MCF 10A (cell line): ENCODE data around the gene ACVR2B. TPM values are rescaled to one million over a fixed set of nuclear protein-coding genes. Genes with fewer than 3 reads are reported as not detected.

Experiments used
- BruUV-seq: library from RNA; stranded (reverse); fragments of 400-500 nt; replicated peaks from 2 replicates; lab custom pipeline; 2021; lab: Mats Ljungman, UMichigan
- CTCF ChIA-PET: fragments of 300-600 bp; sonication (Branson Sonifier 250); formaldehyde crosslinking; extraction: SDS; loops from one replicate; lab custom pipeline; 2021; ENCODE audit warnings: antibody characterized with exemption, inconsistent platforms; lab: Yijun Ruan, JAX
- POLR2A ChIA-PET: fragments of 300-600, 350-650 bp; sonication (Branson Sonifier 250); formaldehyde crosslinking; extraction: SDS; loops from one replicate; lab custom pipeline; 2020; ENCODE audit warnings: antibody characterized with exemption, inconsistent platforms; lab: Yijun Ruan, JAX
- DNase-seq: peaks from one replicate; pipeline ENCODE4 v3.0.0-alpha.2; 2018; ENCODE audit not compliant: unreplicated experiment
- H3K27ac Mint-ChIP-seq: one replicate; pipeline ENCODE4 v1.8.0; 2022; ENCODE audit warnings: mild to moderate bottlenecking, low read depth, mixed read lengths; ENCODE audit not compliant: unreplicated experiment
- H3K27me3 Mint-ChIP-seq: one replicate; pipeline ENCODE4 v1.8.0; 2022; ENCODE audit warnings: mixed read lengths; ENCODE audit not compliant: insufficient read depth, unreplicated experiment
- H3K36me3 Mint-ChIP-seq: one replicate; pipeline ENCODE4 v1.8.0; 2022; ENCODE audit warnings: mild to moderate bottlenecking, moderate library complexity, mixed read lengths; ENCODE audit not compliant: insufficient read depth, unreplicated experiment
- H3K4me1 Mint-ChIP-seq: one replicate; pipeline ENCODE4 v1.8.0; 2022; ENCODE audit warnings: mixed read lengths; ENCODE audit not compliant: insufficient read depth, unreplicated experiment
- H3K4me3 Mint-ChIP-seq: one replicate; pipeline ENCODE4 v1.8.0; 2022; ENCODE audit warnings: mild to moderate bottlenecking, moderate library complexity, mixed read lengths; ENCODE audit not compliant: unreplicated experiment
- H3K9me3 Mint-ChIP-seq: one replicate; pipeline ENCODE4 v1.8.0; 2022; ENCODE audit warnings: mixed read lengths; ENCODE audit not compliant: unreplicated experiment
- intact Hi-C: fragments of 100-400 bp; cut with micrococcal nuclease; formaldehyde crosslinking; loops from 2 replicates; pipeline ENCODE4 v1.14.1; 2022
- total RNA-seq: library from RNA; stranded (reverse); gene quantifications from 2 replicates; pipeline ENCODE4 v1.2.3, GENCODE V29; 2022
- TF ChIP-seq, protein P1 (sequence below): fragments of 200-600 bp; IDR thresholded peaks from one replicate; pipeline ENCODE4 v1.8.0; 2022; ENCODE audit warnings: antibody characterized with exemption, mild to moderate bottlenecking; ENCODE audit not compliant: unreplicated experiment

The ACVR2B gene
- total RNA-seq, 1 experiment from 2014 or later: 3.6 TPM

DNA sequence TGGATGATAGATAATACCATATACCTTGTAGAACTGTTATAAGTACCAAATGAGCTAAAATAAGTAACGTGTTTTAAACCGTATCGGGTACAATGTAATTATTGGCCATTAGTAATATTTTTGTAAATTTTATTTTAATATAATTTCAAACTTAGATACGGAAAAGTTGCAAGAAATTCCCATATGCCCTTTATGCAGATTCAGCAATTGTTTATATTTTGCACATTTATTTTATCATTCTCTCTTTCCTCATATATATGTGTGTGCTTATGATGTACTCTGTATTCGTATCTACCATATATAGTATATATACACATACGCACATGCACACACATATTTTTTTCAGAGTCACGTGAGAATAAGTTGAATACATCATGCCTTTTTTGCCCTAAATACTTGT lies 80.9 kb downstream of the ACVR2B start:
- no peak for DNase-seq
- no TSS peak for BruUV-seq
- H3K27ac Mint-ChIP-seq: no peak overlapping the region
- ChIA-PET POLR2A (no interaction called here), CTCF (interaction anchor here (1.2 to 1.5 kb wide), 2 partner anchors 14 to 122 kb away, joined by 3 read pairs; no protein-coding TSS in a partner anchor)
- intact Hi-C loops: no loop called here
- no peak overlapping the region for H3K4me3 Mint-ChIP-seq
- no peaks in the 10 kb centered on the region for H3K27me3 Mint-ChIP-seq
- TF ChIP-seq, protein P1, sequence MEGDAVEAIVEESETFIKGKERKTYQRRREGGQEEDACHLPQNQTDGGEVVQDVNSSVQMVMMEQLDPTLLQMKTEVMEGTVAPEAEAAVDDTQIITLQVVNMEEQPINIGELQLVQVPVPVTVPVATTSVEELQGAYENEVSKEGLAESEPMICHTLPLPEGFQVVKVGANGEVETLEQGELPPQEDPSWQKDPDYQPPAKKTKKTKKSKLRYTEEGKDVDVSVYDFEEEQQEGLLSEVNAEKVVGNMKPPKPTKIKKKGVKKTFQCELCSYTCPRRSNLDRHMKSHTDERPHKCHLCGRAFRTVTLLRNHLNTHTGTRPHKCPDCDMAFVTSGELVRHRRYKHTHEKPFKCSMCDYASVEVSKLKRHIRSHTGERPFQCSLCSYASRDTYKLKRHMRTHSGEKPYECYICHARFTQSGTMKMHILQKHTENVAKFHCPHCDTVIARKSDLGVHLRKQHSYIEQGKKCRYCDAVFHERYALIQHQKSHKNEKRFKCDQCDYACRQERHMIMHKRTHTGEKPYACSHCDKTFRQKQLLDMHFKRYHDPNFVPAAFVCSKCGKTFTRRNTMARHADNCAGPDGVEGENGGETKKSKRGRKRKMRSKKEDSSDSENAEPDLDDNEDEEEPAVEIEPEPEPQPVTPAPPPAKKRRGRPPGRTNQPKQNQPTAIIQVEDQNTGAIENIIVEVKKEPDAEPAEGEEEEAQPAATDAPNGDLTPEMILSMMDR: no peak
- H3K4me1 Mint-ChIP-seq: no peaks in the 10 kb centered on the region
- H3K36me3 Mint-ChIP-seq: peaks cover 5% of the 10 kb centered on the region
- H3K9me3 Mint-ChIP-seq: peaks cover 13% of the 10 kb centered on the region

DNA sequence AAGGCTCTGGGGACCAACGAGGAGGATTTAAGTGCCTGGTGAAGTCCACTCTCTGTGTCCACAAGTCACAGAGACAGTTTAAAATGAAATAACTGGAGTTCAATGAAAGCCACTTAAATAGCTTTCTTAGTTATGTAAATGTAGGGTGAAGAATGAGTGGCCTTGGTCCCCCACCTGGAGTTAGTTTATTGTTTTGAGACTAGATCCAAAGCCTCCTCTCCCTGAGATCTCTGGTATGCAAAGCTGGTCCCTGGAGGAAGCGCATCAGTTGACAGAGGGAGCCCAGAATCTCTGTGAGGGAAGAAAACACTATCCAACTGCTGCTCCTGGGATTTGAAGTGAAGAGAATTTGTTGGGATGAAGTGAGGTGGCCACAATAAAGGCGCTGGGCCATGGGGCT lies 83.0 kb downstream of the ACVR2B start:
- POLR2A ChIA-PET: no interaction called here
- no peak overlapping the region for H3K4me3 Mint-ChIP-seq

DNA sequence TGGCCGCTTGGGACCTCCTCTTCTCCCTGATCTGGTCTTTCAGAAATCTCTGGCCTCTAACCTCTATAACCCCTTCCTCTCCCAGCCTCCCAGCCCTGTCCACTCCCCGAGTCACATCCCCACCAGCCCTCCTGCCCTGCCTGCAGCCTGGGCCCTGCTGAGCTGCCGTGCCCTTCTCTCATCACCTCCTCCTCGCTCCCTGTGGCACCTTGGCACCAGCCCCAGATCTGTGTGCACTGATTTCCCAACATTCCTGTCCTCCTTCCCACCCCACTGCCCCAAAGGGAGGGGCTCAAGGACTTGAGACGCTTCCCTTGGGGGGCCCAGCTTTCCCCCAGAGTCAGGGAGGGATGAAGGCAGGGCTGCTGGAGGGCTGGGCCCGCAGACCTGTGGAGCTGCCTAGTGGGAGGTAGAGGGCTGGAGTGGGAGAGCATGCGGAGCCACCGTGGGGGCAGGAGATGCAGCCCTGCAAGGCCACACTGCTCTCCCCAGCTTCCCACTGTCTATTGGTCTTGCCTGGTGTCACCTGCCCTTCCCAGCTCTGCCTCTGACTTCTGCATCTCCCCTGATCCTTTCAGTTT lies 85.2 kb downstream of the ACVR2B start:
- Mint-ChIP-seq H3K27me3 (no peaks in the 10 kb centered on the region), H3K4me1 (no peaks in the 10 kb centered on the region), H3K4me3 (no peak overlapping the region), H3K27ac (no peak overlapping the region), H3K9me3 (peaks cover 13% of the 10 kb centered on the region), H3K36me3 (no peaks in the 10 kb centered on the region)
- ChIA-PET POLR2A (no interaction called here), CTCF (interaction anchor here (0.6 to 5.2 kb wide), 3 partner anchors 18 to 462 kb away, joined by 3 to 37 read pairs (median 3); no protein-coding TSS in a partner anchor)
- TF ChIP-seq, protein P1: no peak
- intact Hi-C loops: no loop called here
- DNase-seq: no peak
- no TSS peak for BruUV-seq

More for the DNA sequence above, 83.0 kb downstream of the ACVR2B start:
- CTCF ChIA-PET: interaction anchor here (0.6 to 5.2 kb wide), 2 partner anchors 16 to 25 kb away, joined by 6 to 37 read pairs; no protein-coding TSS in a partner anchor
- no peak for DNase-seq
- Mint-ChIP-seq H3K4me1 (no peaks in the 10 kb centered on the region), H3K27ac (no peak overlapping the region), H3K36me3 (no peaks in the 10 kb centered on the region), H3K27me3 (no peaks in the 10 kb centered on the region), H3K9me3 (peaks cover 13% of the 10 kb centered on the region)
- BruUV-seq: no TSS peak
- TF ChIP-seq, protein P1: no peak
- intact Hi-C loops: no loop called here

DNA sequence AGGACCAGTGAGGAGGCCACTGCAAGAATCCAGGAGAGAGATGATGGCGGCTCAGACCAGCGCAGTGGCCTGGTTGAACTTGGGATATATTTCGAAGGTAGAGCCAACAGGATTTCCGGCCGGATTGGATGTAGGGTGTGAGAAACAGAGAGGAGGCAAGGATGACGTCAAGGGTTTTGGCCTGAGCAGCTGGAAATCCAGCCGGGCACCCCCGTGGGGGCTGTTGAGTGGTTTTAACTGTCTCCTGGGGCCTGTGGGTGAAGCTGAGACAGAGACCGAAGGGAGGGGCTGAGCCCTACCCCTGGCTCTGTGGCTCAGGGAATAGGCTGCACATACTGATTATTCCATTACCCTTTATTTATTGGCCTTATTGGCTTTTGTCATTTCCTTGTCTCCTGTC lies 88.1 kb downstream of the ACVR2B start:
- H3K9me3 Mint-ChIP-seq: no peaks in the 10 kb centered on the region
- TF ChIP-seq, protein P1: no peak
- H3K4me3 Mint-ChIP-seq: no peak overlapping the region
- ChIA-PET POLR2A (no interaction called here), CTCF (no interaction called here)
- H3K36me3 Mint-ChIP-seq: peaks cover 4% of the 10 kb centered on the region
- H3K27ac Mint-ChIP-seq: no peak overlapping the region
- peaks cover 14% of the 10 kb centered on the region for H3K27me3 Mint-ChIP-seq
- DNase-seq: no peak
- BruUV-seq: no TSS peak
- H3K4me1 Mint-ChIP-seq: no peaks in the 10 kb centered on the region
- intact Hi-C loops: no loop called here

Other genes with a start within 250 kb of the ACVR2B start
- gene SLC22A13, start 188.1 kb upstream of the ACVR2B start, total RNA-seq: 1.7 and 1.9 TPM in 2 replicates
- gene SLC22A14, start 171.6 kb upstream of the ACVR2B start, total RNA-seq: 0.44 and 0.64 TPM in 2 replicates
- gene XYLB, start 107.1 kb upstream of the ACVR2B start, total RNA-seq: 4.4 and 6.6 TPM in 2 replicates
- gene EXOG, start 42.5 kb downstream of the ACVR2B start, total RNA-seq: 17.5 and 21.9 TPM in 2 replicates
- gene SCN5A, start 195.8 kb downstream of the ACVR2B start, total RNA-seq: not detected in 2 replicates